Adrenal gland (tissue), 12 donors: ENCODE data around the gene FOXS1. TPM values are rescaled to one million over a fixed set of nuclear protein-coding genes. Genes with fewer than 3 reads are reported as not detected.
A peak's percentile ranks its signal among the peaks of the same experiment; 100 is the strongest.

Experiments used
- DNase-seq, 7 donors: peaks; one replicate each; pipeline ENCODE4 v3.0.0-alpha.2; 2019 to 2020
- H3K27ac ChIP-seq, 5 donors: fragments of 200-600 bp; sonication (generic) in 4 of 5; 1 replicate in 3 of 5; 2 replicates in 2 of 5; pipeline versions ENCODE4 v1.5.1 to v1.8.0; 2016 to 2020; ENCODE audit warnings: mild to moderate bottlenecking in 1 of 5
- H3K27me3 ChIP-seq: fragments of 200-600 bp; 2 replicates; pipeline ENCODE4 v1.8.0; 2021
- H3K36me3 ChIP-seq, 2 donors: fragments of 200-600 bp; replicated peaks in 1 of 2; 1 replicate in 1 of 2; 2 replicates in 1 of 2; pipeline versions ENCODE4 v1.5.1 to v1.8.0; 2018 to 2022
- H3K4me1 ChIP-seq, 2 donors: fragments of 200-600 bp; replicated peaks in 1 of 2; 1 replicate in 1 of 2; 2 replicates in 1 of 2; pipeline versions ENCODE4 v1.5.1 to v1.8.0; 2018 to 2021
- H3K4me3 ChIP-seq, 4 donors: fragments of 200-600 bp; sonication (generic) in 3 of 4; one replicate each; pipeline ENCODE4 v1.5.1; 2016 to 2018
- H3K9me3 ChIP-seq, 3 donors: fragments of 200-600 bp; sonication (generic) in 1 of 3; replicated peaks in 1 of 3; 1 replicate in 2 of 3; 2 replicates in 1 of 3; pipeline versions ENCODE4 v1.5.1 to v1.8.0; 2016 to 2021
- CTCF ChIP-seq, 6 experiments: fragments of 450-650 bp in 4 of 6; fragments of 200-600 bp in 2 of 6; sonication (generic) in 1 of 6; IDR thresholded peaks; 1 replicate in 5 of 6; 2 replicates in 1 of 6; pipeline versions ENCODE4 v1.5.1 to v1.8.0; 2016 to 2021; ENCODE audit warnings: antibody characterized with exemption in 6 of 6, mild to moderate bottlenecking in 2 of 6, moderate library complexity in 1 of 6
- POLR2A ChIP-seq, 2 donors: fragments of 450-650 bp; IDR thresholded peaks; one replicate each; pipeline ENCODE4 v1.6.1; 2017; ENCODE audit warnings: antibody characterized with exemption in 2 of 2, mild to moderate bottlenecking in 2 of 2, moderate library complexity in 1 of 2
- WGBS, 4 donors: extraction: QIAGEN DNeasy Blood & Tissue Kit in 2 of 4; methylation state at CpG; one replicate each; pipeline versions ENCODE4 v1.1.5 to v1.1.7; 2013 to 2017; 5-methylcytosine and 5-hydroxymethylcytosine counted together
- intact Hi-C, 2 donors: fragments of 100-400 bp; cut with DNase I; formaldehyde crosslinking; loops; one replicate each; pipeline versions ENCODE4 v1.14.1 to v1.15.0; 2022 to 2023
- polyA plus RNA-seq, 3 donors: library from polyadenylated mRNA; stranded (reverse); fragments of 200-250 nt in 2 of 3; fragments of 350-450 nt in 1 of 3; fragmentation: Illumina TruSeq in 1 of 3; extraction: RNeasy Lipid Tissue Mini Kit (QIAGEN cat#74804) in 1 of 3; gene quantifications; one replicate each; pipeline ENCODE4 v1.2.3, GENCODE V29; 2013 to 2014
- total RNA-seq, 9 donors: library from RNA; depleted of rRNA in 4 of 9; stranded (reverse); fragments of >200 nt in 4 of 9; fragments of 120-200 nt in 1 of 9; fragmentation: NEBNext Ultra II Directional in 1 of 9; extraction: Animal tissue kit (Norgen Biotek cat#: 25700) in 1 of 9; gene quantifications; one replicate each; pipeline versions ENCODE4 v1.1.0 to v1.2.4, GENCODE V29; 2013 to 2023
- donor health status: healthy with polysubstance abuse.
- donor health status: Bipolar disorder and iron deficiency.
- donor health status: DM: yes; HTN: yes; CAD: no.
- donor health status: DM: no; HTN: no; CAD: no.
- donor health status: DM: no; HTN: no; CAD: no.
- donor health status: DM: yes; HTN: yes; CAD: no.

Gene FOXS1
- total and polyA plus RNA-seq, 12 donors, result 0.22 to 6.0 (median 2.0) TPM

GRCh38 chr20:31863296-31864085 lies 18.1 kb upstream of the FOXS1 start:
- no peak overlapping the region for H3K4me3 ChIP-seq
- no peak for DNase-seq
- WGBS, 4 donors, result 87 to 92% (median 89%) methylated on average over 7 to 9 of the region's 9 CpGs
- TF ChIP-seq CTCF (IDR thresholded peaks at IDR 0.05), result no peak
- no peak for TF ChIP-seq POLR2A (IDR thresholded peaks at IDR 0.05)
- H3K4me1 ChIP-seq, result peaks cover 14 to 20% of the 10 kb centered on the region in 2 donors
- H3K27me3 ChIP-seq, result no peaks in the 10 kb centered on the region
- no peaks in the 10 kb centered on the region for H3K9me3 ChIP-seq
- no peaks in the 10 kb centered on the region for H3K36me3 ChIP-seq
- intact Hi-C loops, result no loop called here
- H3K27ac ChIP-seq, result no peak overlapping the region

GRCh38 chr20:31862506-31862905 lies 17.1 kb upstream of the FOXS1 start:
- Histone ChIP-seq H3K36me3 (no peaks in the 10 kb centered on the region), H3K4me3 (no peak overlapping the region), H3K9me3 (no peaks in the 10 kb centered on the region), H3K27me3 (no peaks in the 10 kb centered on the region), H3K4me1 (peaks cover 14 to 20% of the 10 kb centered on the region in 2 donors), H3K27ac (no peak overlapping the region)
- DNase-seq, result peak; percentile 48 to 79 (median 64)
- TF ChIP-seq POLR2A (IDR thresholded peaks at IDR 0.05) (no peak), CTCF (IDR thresholded peaks at IDR 0.05) (no peak)
- 43 to 53% (median 50%) methylated on average over 6 to 8 of the region's 8 CpGs for WGBS, 4 donors
- intact Hi-C loops, result no loop called here

- intact Hi-C loops, result no loop called here
- Histone ChIP-seq H3K27ac (peak overlapping the region in 1 of 5 donors; percentile 7), H3K36me3 (no peaks in the 10 kb centered on the region), H3K27me3 (no peaks in the 10 kb centered on the region), H3K4me3 (no peak overlapping the region), H3K4me1 (peaks cover 14 to 20% of the 10 kb centered on the region in 2 donors), H3K9me3 (no peaks in the 10 kb centered on the region)
- no peak for DNase-seq
- TF ChIP-seq CTCF (IDR thresholded peaks at IDR 0.05) (no peak), POLR2A (IDR thresholded peaks at IDR 0.05) (no peak)
- 61 to 65% (median 62%) methylated on average over 5 of the region's 5 CpGs for WGBS, 4 donors
Measured at GRCh38 chr20:31862157-31862470, 16.7 kb upstream of the FOXS1 start.

GRCh38 chr20:31861385-31862156 lies 16.2 kb upstream of the FOXS1 start:
- WGBS, 4 donors, result 4 to 16% (median 9%) methylated on average over 10 to 60 of the region's 60 CpGs
- peak in 6 of 7 donors; percentile 49 to 66 (median 52) for DNase-seq
- intact Hi-C loops, result no loop called here
- H3K27me3 ChIP-seq, result no peaks in the 10 kb centered on the region
- H3K9me3 ChIP-seq, result no peaks in the 10 kb centered on the region
- H3K36me3 ChIP-seq, result no peaks in the 10 kb centered on the region
- H3K4me1 ChIP-seq, result peaks cover 14 to 20% of the 10 kb centered on the region in 2 donors
- H3K27ac ChIP-seq, result peak overlapping the region in 1 of 5 donors; percentile 34
- no peak for TF ChIP-seq CTCF (IDR thresholded peaks at IDR 0.05)
- no peak for TF ChIP-seq POLR2A (IDR thresholded peaks at IDR 0.05)
- H3K4me3 ChIP-seq, result peak overlapping the region in 2 of 4 donors; percentile 43 to 83
